CD4-positive, alpha-beta T cell (primary cell): ENCODE measurements around the gene DENND1A. TPM values are rescaled to one million over a fixed set of nuclear protein-coding genes. Genes with fewer than 3 reads are reported as not detected.

ENCODE experiments used
- ATAC-seq: fragments of 200-7000 bp; cut with Tn5 transposase; one replicate; pipeline ENCODE4 v1.10.0; 2022; ENCODE audit warnings: mild to moderate bottlenecking; ENCODE audit not compliant: poor library complexity
- CTCF ChIA-PET: fragments of 350-600 bp; sonication (Branson Sonifier 250); formaldehyde crosslinking; loops from one replicate; lab custom pipeline; 2021; ENCODE audit warnings: antibody characterized with exemption, inconsistent platforms; lab: Charles Lee
- POLR2A ChIA-PET: fragments of 350-600 bp; sonication (Branson Sonifier 250); formaldehyde crosslinking; loops from one replicate; lab custom pipeline; 2021; ENCODE audit warnings: antibody characterized with exemption, inconsistent platforms; lab: Charles Lee
- DNase-seq, 14 experiments: peaks; one replicate each; pipeline ENCODE4 v3.0.0-alpha.2; 2013 to 2020; ENCODE audit warnings: mixed read lengths in 2 of 14
- H3K27ac ChIP-seq, 2 donors: one replicate each; pipeline versions ENCODE4 v1.5.1 to v1.7.0; 2013; ENCODE audit warnings: low read length in 2 of 2, low read depth in 1 of 2, mild to moderate bottlenecking in 1 of 2
- H3K27me3 ChIP-seq, 2 experiments: 1 replicate in 1 of 2; 2 replicates in 1 of 2; pipeline versions ENCODE4 v1.6.1 to v1.7.0; 2013; ENCODE audit warnings: low read length in 2 of 2, control low read depth in 1 of 2, mild to moderate bottlenecking in 1 of 2, moderate library complexity in 1 of 2; ENCODE audit not compliant: insufficient read depth in 2 of 2, control insufficient read depth in 1 of 2
- H3K36me3 ChIP-seq: one replicate; pipeline ENCODE4 v1.6.1; 2013; ENCODE audit warnings: low read length, control low read depth; ENCODE audit not compliant: insufficient read depth
- H3K4me1 ChIP-seq: one replicate; pipeline ENCODE4 v1.6.1; 2013; ENCODE audit warnings: low read length, control low read depth; ENCODE audit not compliant: insufficient read depth
- H3K4me3 ChIP-seq: one replicate; pipeline ENCODE4 v1.5.1; 2013; ENCODE audit warnings: mild to moderate bottlenecking, low read length, moderate library complexity
- H3K9me3 ChIP-seq, 2 experiments: 1 replicate in 1 of 2; 2 replicates in 1 of 2; pipeline versions ENCODE4 v1.6.1 to v1.7.0; 2013; ENCODE audit warnings: low read length in 2 of 2, mild to moderate bottlenecking in 2 of 2, control low read depth in 1 of 2, moderate library complexity in 1 of 2; ENCODE audit not compliant: control insufficient read depth in 1 of 2, insufficient read depth in 1 of 2
- H3K27ac Mint-ChIP-seq: one replicate; pipeline ENCODE4 v1.8.0; 2020; ENCODE audit warnings: mixed read lengths
- H3K27me3 Mint-ChIP-seq: one replicate; pipeline ENCODE4 v1.8.0; 2021; ENCODE audit warnings: mixed read lengths
- H3K36me3 Mint-ChIP-seq: one replicate; pipeline ENCODE4 v1.8.0; 2021; ENCODE audit warnings: low read depth, mixed read lengths
- H3K4me1 Mint-ChIP-seq: one replicate; pipeline ENCODE4 v1.8.0; 2021; ENCODE audit warnings: low read depth, mixed read lengths
- H3K4me3 Mint-ChIP-seq: one replicate; pipeline ENCODE4 v1.8.0; 2020; ENCODE audit warnings: mild to moderate bottlenecking, mixed read lengths
- H3K9me3 Mint-ChIP-seq: one replicate; pipeline ENCODE4 v1.8.0; 2020; ENCODE audit warnings: mixed read lengths
- intact Hi-C, 2 experiments: fragments of 100-400 bp; cut with DNase I in 1 of 2; cut with micrococcal nuclease in 1 of 2; formaldehyde crosslinking; loops; one replicate each; pipeline versions ENCODE4 v1.15.1 to v1.9.0; 2023 to 2025; cut with DNase I, micrococcal nuclease
- total RNA-seq, 174 experiments: library from RNA in 2 of 174; stranded (reverse) in 2 of 174; gene quantifications; one replicate each; pipeline ENCODE4 v1.2.3 and lab custom pipeline; 2021 to 2026
- TF ChIP-seq, protein P1 (sequence below): fragments of 200-600 bp; IDR thresholded peaks from one replicate; pipeline ENCODE4 v1.8.0; 2022; ENCODE audit warnings: antibody characterized with exemption, mild to moderate bottlenecking

DENND1A gene
- total RNA-seq, 2 experiments from 2014 or later, result 20.0 to 20.6 TPM

DNA sequence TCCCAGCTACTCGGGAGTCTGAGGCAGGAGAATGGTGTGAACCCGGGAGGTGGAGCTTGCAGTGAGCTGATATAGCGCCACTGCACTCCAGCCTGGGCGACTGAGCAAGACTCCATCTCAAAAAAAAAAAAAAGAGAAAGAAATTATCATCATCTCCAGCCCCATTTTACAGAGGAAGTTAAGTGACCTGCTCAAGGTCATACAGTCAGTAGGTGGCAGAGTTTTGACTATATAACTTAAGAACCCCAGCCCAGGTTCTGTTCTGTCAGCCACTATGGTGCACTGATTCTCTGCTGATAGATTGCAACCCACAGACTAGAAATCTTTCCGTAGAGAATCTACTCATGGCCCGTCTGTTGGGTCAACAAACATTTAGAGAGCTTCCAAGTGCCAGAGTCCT is 25.7 kb upstream of the DENND1A start:
- Mint-ChIP-seq H3K4me1 (no peaks in the 10 kb centered on the region), H3K36me3 (no peaks in the 10 kb centered on the region), H3K4me3 (no peak overlapping the region), H3K9me3 (no peaks in the 10 kb centered on the region), H3K27me3 (peaks cover 14% of the 10 kb centered on the region), H3K27ac (no peak overlapping the region)
- no peaks in the 10 kb centered on the region for H3K9me3 ChIP-seq
- peaks cover 7 to 12% of the 10 kb centered on the region in 2 experiments for H3K27me3 ChIP-seq
- intact Hi-C loops, result no loop called here
- H3K4me1 ChIP-seq, result no peaks in the 10 kb centered on the region
- TF ChIP-seq, protein P1, sequence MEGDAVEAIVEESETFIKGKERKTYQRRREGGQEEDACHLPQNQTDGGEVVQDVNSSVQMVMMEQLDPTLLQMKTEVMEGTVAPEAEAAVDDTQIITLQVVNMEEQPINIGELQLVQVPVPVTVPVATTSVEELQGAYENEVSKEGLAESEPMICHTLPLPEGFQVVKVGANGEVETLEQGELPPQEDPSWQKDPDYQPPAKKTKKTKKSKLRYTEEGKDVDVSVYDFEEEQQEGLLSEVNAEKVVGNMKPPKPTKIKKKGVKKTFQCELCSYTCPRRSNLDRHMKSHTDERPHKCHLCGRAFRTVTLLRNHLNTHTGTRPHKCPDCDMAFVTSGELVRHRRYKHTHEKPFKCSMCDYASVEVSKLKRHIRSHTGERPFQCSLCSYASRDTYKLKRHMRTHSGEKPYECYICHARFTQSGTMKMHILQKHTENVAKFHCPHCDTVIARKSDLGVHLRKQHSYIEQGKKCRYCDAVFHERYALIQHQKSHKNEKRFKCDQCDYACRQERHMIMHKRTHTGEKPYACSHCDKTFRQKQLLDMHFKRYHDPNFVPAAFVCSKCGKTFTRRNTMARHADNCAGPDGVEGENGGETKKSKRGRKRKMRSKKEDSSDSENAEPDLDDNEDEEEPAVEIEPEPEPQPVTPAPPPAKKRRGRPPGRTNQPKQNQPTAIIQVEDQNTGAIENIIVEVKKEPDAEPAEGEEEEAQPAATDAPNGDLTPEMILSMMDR, result no peak
- ATAC-seq, result no peak
- H3K4me3 ChIP-seq, result no peak overlapping the region
- ChIA-PET CTCF (no interaction called here), POLR2A (no interaction called here)
- DNase-seq, result no peak
- no peak overlapping the region for H3K27ac ChIP-seq
- no peaks in the 10 kb centered on the region for H3K36me3 ChIP-seq

DNA sequence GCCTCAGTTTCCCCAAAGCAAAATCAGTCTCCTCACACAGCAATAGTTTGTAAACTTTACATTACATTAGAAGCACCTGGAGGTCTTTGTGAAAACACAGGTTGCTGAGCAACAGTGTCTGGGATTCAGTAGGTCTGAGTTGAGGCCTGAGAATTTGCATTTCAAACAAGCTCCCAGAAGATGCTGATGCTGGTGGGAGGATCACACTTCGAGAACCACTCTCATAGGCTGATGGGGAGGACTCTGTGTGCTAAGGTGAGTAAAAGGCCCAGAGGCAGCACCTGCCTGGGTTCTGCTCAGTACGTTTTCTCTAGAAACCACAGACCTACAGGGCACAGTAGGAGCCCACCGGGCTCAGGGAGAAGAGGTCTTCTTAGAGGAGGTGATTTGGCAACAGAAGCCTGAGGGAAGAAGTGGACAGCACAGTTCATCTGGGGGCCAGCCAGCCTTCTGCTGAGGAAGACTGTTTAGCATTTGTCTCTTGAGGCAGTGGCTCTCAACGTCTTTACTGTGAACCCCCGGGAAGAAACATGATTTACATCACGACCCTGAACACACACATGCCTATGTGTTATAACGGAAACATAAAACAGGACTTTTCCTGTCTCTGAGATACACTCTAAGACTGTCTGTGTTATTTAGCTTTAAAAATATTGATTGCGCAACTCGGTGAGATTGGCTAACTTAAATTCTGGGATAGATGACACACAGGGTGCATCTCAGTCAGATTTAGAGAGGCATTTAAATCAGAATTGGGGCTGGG is 24.8 kb upstream of the DENND1A start:
- ChIA-PET POLR2A (no interaction called here), CTCF (no interaction called here)
- no peak overlapping the region for H3K27ac ChIP-seq
- TF ChIP-seq, protein P1, result no peak
- H3K36me3 Mint-ChIP-seq, result no peaks in the 10 kb centered on the region
- no peaks in the 10 kb centered on the region for H3K36me3 ChIP-seq
- no peaks in the 10 kb centered on the region for H3K4me1 Mint-ChIP-seq
- DNase-seq, result no peak
- H3K4me3 Mint-ChIP-seq, result no peak overlapping the region
- peaks cover 7% of the 10 kb centered on the region in 2 experiments for H3K27me3 ChIP-seq
- ATAC-seq, result no peak
- no peak overlapping the region for H3K4me3 ChIP-seq
- intact Hi-C loops, result no loop called here
- H3K9me3 Mint-ChIP-seq, result no peaks in the 10 kb centered on the region
- no peak overlapping the region for H3K27ac Mint-ChIP-seq
- no peaks in the 10 kb centered on the region for H3K4me1 ChIP-seq
- H3K27me3 Mint-ChIP-seq, result peaks cover 5% of the 10 kb centered on the region
- no peaks in the 10 kb centered on the region for H3K9me3 ChIP-seq

DNA sequence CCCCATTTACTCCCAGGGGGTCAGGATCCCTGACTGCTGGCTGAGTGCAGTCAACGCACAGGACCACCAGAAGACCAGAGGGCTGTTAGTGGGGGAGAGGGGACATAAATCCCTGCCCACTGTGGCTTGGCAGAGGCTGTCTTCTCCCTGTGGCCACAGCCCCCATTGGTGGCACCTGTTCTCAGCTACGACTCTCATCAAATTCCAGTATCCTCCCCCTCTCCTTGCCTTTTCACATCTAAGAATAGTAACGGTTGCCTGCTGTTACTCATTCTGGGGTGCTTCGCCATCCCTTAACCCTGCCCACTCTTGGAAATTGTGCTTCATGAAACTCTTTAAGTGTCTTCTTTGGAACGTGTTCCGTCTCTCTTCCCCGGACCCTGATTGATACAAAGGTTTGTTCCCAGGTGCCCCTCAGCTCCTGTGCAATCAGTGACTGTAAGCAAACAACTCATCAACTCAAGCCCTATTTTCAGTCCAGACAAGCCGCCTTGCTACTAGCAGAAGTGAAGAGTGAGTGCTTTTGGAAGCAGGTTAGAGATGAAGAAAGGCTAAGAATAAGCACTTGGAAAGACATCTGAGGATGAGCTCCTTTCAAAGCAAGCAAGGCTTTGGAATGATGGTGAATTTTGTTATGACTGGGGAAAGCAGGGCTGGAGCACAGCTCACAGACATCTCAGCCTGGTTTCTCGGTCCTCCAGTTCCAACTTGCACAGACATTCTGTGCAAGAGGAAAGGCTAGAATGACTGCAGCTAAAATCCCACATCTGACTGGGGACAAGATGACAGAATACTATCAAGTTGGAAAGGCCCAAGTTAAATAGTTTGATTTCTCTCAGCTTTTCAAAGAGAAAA is 22.9 kb upstream of the DENND1A start:
- no peaks in the 10 kb centered on the region for H3K4me1 Mint-ChIP-seq
- H3K27ac ChIP-seq, result no peak overlapping the region
- H3K36me3 ChIP-seq, result no peaks in the 10 kb centered on the region
- no peaks in the 10 kb centered on the region for H3K9me3 Mint-ChIP-seq
- no peak overlapping the region for H3K27ac Mint-ChIP-seq
- no peak for DNase-seq
- H3K27me3 ChIP-seq, result no peaks in the 10 kb centered on the region
- ChIA-PET CTCF (no interaction called here), POLR2A (no interaction called here)
- intact Hi-C loops, result no loop called here
- no peaks in the 10 kb centered on the region for H3K4me1 ChIP-seq
- TF ChIP-seq, protein P1, result no peak
- H3K27me3 Mint-ChIP-seq, result peaks cover 4% of the 10 kb centered on the region
- H3K36me3 Mint-ChIP-seq, result no peaks in the 10 kb centered on the region
- no peak overlapping the region for H3K4me3 Mint-ChIP-seq
- no peak for ATAC-seq
- no peaks in the 10 kb centered on the region for H3K9me3 ChIP-seq
- no peak overlapping the region for H3K4me3 ChIP-seq
